Muscle layer of duodenum (tissue), 2 donors: ENCODE measurements around the gene CRTAP.

Experiments
- H3K27ac ChIP-seq: one replicate; pipeline ENCODE4 v1.7.0; 2013; ENCODE audit warnings: mild to moderate bottlenecking, low read length
- H3K27me3 ChIP-seq: one replicate; pipeline ENCODE4 v1.7.0; 2013; ENCODE audit warnings: low read depth, mild to moderate bottlenecking, control low read depth, low read length
- H3K36me3 ChIP-seq, 2 donors: one replicate each; pipeline ENCODE4 v1.7.0; 2013; ENCODE audit warnings: low read length in 2 of 2, control low read depth in 1 of 2, mild to moderate bottlenecking in 1 of 2; ENCODE audit not compliant: insufficient read depth in 2 of 2, control insufficient read depth in 1 of 2
- H3K4me1 ChIP-seq, 2 donors: one replicate each; pipeline ENCODE4 v1.7.0; 2013; ENCODE audit warnings: low read length in 2 of 2, mild to moderate bottlenecking in 2 of 2, control low read depth in 1 of 2, moderate library complexity in 1 of 2; ENCODE audit not compliant: insufficient read depth in 2 of 2, control insufficient read depth in 1 of 2
- H3K4me3 ChIP-seq, 2 donors: one replicate each; pipeline ENCODE4 v1.7.0; 2013; ENCODE audit warnings: low read length in 2 of 2, low read depth in 1 of 2, mild to moderate bottlenecking in 1 of 2
- H3K9me3 ChIP-seq, 2 donors: one replicate each; pipeline ENCODE4 v1.7.0; 2013; ENCODE audit warnings: low read length in 2 of 2, control low read depth in 1 of 2, mild to moderate bottlenecking in 1 of 2; ENCODE audit not compliant: control insufficient read depth in 1 of 2
- donor health status: healthy.

CRTAP gene

GRCh38 chr3:33141006-33141405 is 27.2 kb downstream of the CRTAP start:
- Histone ChIP-seq H3K4me1 (no peaks in the 10 kb centered on the region), H3K27ac (no peak overlapping the region), H3K36me3 (peaks cover 38 to 53% of the 10 kb centered on the region in 2 donors), H3K9me3 (no peaks in the 10 kb centered on the region), H3K4me3 (no peak overlapping the region), H3K27me3 (no peaks in the 10 kb centered on the region)

- Histone ChIP-seq H3K4me3 (no peak overlapping the region), H3K27me3 (no peaks in the 10 kb centered on the region), H3K36me3 (peaks cover 25 to 46% of the 10 kb centered on the region in 2 donors), H3K9me3 (no peaks in the 10 kb centered on the region), H3K27ac (no peak overlapping the region), H3K4me1 (peaks cover 0 to 6% of the 10 kb centered on the region in 2 donors)
These were observed 30.6 kb downstream of the CRTAP start for GRCh38 chr3:33144433-33144832.

GRCh38 chr3:33145221-33145900 is 31.5 kb downstream of the CRTAP start:
- Histone ChIP-seq H3K27ac (no peak overlapping the region), H3K9me3 (no peaks in the 10 kb centered on the region), H3K4me3 (no peak overlapping the region), H3K36me3 (peaks cover 24 to 46% of the 10 kb centered on the region in 2 donors), H3K4me1 (peaks cover 0 to 6% of the 10 kb centered on the region in 2 donors), H3K27me3 (no peaks in the 10 kb centered on the region)

DNA sequence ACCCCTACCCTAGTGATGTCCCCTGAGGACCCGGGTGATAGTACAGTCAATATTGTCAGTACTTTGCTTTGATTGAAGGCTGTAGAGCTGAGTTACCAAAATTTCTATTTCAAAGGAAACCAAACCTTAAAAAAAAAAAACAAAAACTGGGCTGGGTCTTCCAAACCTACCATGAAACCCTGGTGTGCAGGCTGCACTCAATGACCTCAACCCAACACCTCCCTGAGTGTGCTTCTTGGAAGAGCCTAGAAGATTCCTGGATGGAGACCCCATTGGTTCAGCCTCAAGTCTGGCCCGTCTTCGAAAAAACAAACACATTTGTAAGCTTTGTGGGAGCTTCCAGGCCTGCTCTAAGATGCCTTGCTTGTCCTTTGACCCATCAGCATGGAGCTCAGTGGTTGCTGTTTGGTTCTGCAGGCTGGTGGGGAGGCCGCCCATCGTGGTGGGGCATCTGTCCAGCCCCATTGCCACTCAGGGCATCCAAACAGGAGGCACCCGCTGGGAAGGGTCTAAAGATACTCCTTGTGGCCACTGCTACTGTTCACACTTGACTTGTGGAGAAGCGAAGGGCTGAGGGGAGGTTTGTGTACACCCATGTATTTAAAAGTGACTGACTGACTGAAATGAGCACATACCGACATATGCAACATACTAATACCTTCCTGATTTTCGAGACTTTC is 32.2 kb downstream of the CRTAP start:
- Histone ChIP-seq H3K27me3 (no peaks in the 10 kb centered on the region), H3K27ac (no peak overlapping the region), H3K36me3 (peaks cover 21 to 42% of the 10 kb centered on the region in 2 donors), H3K9me3 (no peaks in the 10 kb centered on the region), H3K4me3 (no peak overlapping the region), H3K4me1 (peaks cover 0 to 6% of the 10 kb centered on the region in 2 donors)

GRCh38 chr3:33146791-33147445 is 33.1 kb downstream of the CRTAP start:
- Histone ChIP-seq H3K27me3 (no peaks in the 10 kb centered on the region), H3K4me1 (peaks cover 0 to 6% of the 10 kb centered on the region in 2 donors), H3K27ac (no peak overlapping the region), H3K9me3 (no peaks in the 10 kb centered on the region), H3K36me3 (peaks cover 19 to 33% of the 10 kb centered on the region in 2 donors), H3K4me3 (no peak overlapping the region)

- Histone ChIP-seq H3K36me3 (peaks cover under 1 to 10% of the 10 kb centered on the region in 2 donors), H3K9me3 (no peaks in the 10 kb centered on the region), H3K27me3 (no peaks in the 10 kb centered on the region), H3K4me1 (peaks cover 0 to 6% of the 10 kb centered on the region in 2 donors), H3K4me3 (no peak overlapping the region), H3K27ac (no peak overlapping the region)
These were observed 35.5 kb downstream of the CRTAP start for GRCh38 chr3:33149342-33149741.

- no peak overlapping the region for H3K4me3 ChIP-seq
- H3K9me3 ChIP-seq = no peaks in the 10 kb centered on the region
- H3K4me1 ChIP-seq = peaks cover 0 to 6% of the 10 kb centered on the region in 2 donors
- no peaks in the 10 kb centered on the region for H3K36me3 ChIP-seq
- H3K27ac ChIP-seq = no peak overlapping the region
- no peaks in the 10 kb centered on the region for H3K27me3 ChIP-seq
These were observed 38.8 kb downstream of the CRTAP start for GRCh38 chr3:33152363-33153360.

DNA sequence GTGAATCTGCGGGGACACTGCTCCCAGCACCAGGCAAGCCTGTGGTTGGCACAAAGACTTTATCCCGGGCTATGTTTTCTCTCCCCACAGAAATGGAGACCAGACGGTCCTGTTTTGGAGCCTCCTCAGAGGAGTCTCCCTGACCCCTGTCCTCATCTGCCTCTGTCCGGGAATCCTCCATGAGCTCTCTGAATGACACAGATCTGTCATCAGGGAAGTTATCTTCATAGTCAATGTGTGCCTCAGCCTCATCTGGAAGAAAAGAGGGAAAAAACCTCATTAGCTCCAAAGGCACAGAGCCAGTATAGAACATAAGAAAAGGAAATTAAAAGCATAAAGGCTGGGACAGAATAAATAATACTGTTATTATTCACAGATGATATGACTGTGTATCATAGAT is 40.0 kb downstream of the CRTAP start:
- no peaks in the 10 kb centered on the region for H3K9me3 ChIP-seq
- H3K4me3 ChIP-seq = no peak overlapping the region
- H3K4me1 ChIP-seq = peaks cover 0 to 3% of the 10 kb centered on the region in 2 donors
- no peak overlapping the region for H3K27ac ChIP-seq
- H3K27me3 ChIP-seq = no peaks in the 10 kb centered on the region
- no peaks in the 10 kb centered on the region for H3K36me3 ChIP-seq

DNA sequence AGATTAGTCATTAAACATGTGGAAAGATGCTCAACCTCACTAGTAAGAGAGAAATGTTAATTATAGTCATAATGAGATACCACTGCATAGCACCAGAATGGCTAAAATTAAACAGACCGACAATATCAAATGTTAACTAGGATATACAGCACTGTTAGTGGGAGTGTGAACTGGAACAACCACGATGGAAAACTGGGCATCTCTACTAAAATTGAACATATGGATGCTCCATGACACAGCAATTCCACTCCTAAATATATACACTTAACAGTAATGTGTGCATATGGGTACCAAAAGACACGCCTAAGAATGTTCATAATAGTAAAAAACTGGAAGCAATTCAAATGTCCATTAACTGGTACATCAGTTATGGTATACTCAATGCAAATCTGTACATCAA is 41.5 kb downstream of the CRTAP start:
- Histone ChIP-seq H3K27me3 (no peaks in the 10 kb centered on the region), H3K27ac (no peak overlapping the region), H3K4me1 (peaks cover 0 to 3% of the 10 kb centered on the region in 2 donors), H3K36me3 (no peaks in the 10 kb centered on the region), H3K4me3 (no peak overlapping the region), H3K9me3 (no peaks in the 10 kb centered on the region)

DNA sequence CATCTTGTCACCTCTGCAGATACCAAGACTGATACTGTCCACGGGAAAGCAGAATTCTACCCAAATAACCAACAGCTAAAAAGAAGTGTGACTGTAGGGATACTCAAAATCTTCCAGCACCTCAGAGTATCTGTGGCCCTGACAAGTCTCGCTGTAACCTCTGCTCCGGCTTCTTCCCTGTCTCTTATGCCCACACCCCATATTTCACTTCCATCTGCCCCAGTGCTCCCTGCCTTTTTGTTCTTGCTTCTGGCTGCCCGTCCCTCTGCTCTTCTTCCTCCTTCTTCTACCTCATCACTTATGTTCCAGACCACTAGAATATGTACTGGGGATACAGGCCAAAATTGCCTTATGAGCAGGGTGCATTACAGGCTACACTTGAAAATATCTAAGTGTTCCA is 45.4 kb downstream of the CRTAP start:
- Histone ChIP-seq H3K4me3 (no peak overlapping the region), H3K4me1 (peaks cover 0 to 3% of the 10 kb centered on the region in 2 donors), H3K36me3 (no peaks in the 10 kb centered on the region), H3K27ac (no peak overlapping the region), H3K9me3 (no peaks in the 10 kb centered on the region), H3K27me3 (no peaks in the 10 kb centered on the region)
